Measurements from ENCODE around the gene SLC43A2. TPM values are rescaled to one million over a fixed set of nuclear protein-coding genes. Genes with fewer than 3 reads are reported as not detected.

The SLC43A2 gene
- total RNA-seq, 2 experiments from 2014 or later = 9.0 to 10.2 TPM

DNA sequence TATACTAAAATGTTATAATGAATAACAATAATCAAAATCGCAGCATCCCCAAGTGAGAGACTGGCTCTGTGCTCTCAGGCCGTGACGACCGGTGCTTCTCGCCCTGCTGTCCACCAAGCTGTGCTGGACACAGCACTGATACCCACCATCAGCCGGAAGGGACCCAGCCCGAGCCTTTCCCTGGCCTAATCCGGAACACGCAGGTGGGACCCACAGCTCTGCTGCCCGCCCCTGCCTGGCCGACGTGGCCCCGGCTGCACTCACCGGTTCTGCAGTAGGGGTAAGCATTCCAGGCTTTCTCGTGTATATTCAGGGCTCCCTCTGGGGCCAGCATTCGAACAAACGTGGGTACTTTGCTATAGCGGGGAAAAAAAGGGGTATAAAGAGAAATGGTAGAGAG, 80.6 kb downstream of the SLC43A2 start:
- Histone ChIP-seq H3K27me3 (ENCODE audit: control insufficient read depth in 1 of 2, insufficient read depth in 2 of 2, low read length in 2 of 2) (no peaks in the 10 kb centered on the region), H3K4me1 (ENCODE audit: insufficient read depth, low read length) (no peaks in the 10 kb centered on the region), H3K36me3 (ENCODE audit: insufficient read depth, low read length) (peaks cover 76% of the 10 kb centered on the region), H3K9me3 (ENCODE audit: control insufficient read depth in 1 of 2, insufficient read depth in 1 of 2, low read length in 2 of 2) (no peaks in the 10 kb centered on the region), H3K4me3 (ENCODE audit: low read length) (no peak overlapping the region), H3K27ac (ENCODE audit: low read depth in 1 of 2, low read length in 2 of 2) (no peak overlapping the region)
- Mint-ChIP-seq H3K9me3 (no peaks in the 10 kb centered on the region), H3K4me1 (ENCODE audit: low read depth) (no peaks in the 10 kb centered on the region), H3K27me3 (no peaks in the 10 kb centered on the region), H3K4me3 (no peak overlapping the region), H3K36me3 (ENCODE audit: low read depth) (peaks cover 84% of the 10 kb centered on the region), H3K27ac (no peak overlapping the region)
- ChIA-PET CTCF (no interaction called here), POLR2A (no interaction called here)
- DNase-seq (no peak), ATAC-seq (ENCODE audit: poor library complexity) (no peak)
- no peak for TF ChIP-seq CTCF (IDR thresholded peaks at IDR 0.05)
- intact Hi-C loops (cut with DNase I, micrococcal nuclease) = no loop called here

GRCh38 chr17:1546292-1546922, 82.2 kb downstream of the SLC43A2 start:
- Histone ChIP-seq H3K4me1 (ENCODE audit: insufficient read depth, low read length) (no peaks in the 10 kb centered on the region), H3K27ac (ENCODE audit: low read depth in 1 of 2, low read length in 2 of 2) (no peak overlapping the region), H3K9me3 (ENCODE audit: control insufficient read depth in 1 of 2, insufficient read depth in 1 of 2, low read length in 2 of 2) (no peaks in the 10 kb centered on the region), H3K4me3 (ENCODE audit: low read length) (no peak overlapping the region), H3K36me3 (ENCODE audit: insufficient read depth, low read length) (peaks cover 77% of the 10 kb centered on the region), H3K27me3 (ENCODE audit: control insufficient read depth in 1 of 2, insufficient read depth in 2 of 2, low read length in 2 of 2) (no peaks in the 10 kb centered on the region)
- Mint-ChIP-seq H3K4me1 (ENCODE audit: low read depth) (no peaks in the 10 kb centered on the region), H3K27me3 (no peaks in the 10 kb centered on the region), H3K36me3 (ENCODE audit: low read depth) (peaks cover 74% of the 10 kb centered on the region), H3K27ac (no peak overlapping the region), H3K4me3 (no peak overlapping the region), H3K9me3 (no peaks in the 10 kb centered on the region)
- POLR2A ChIA-PET = no interaction called here
- TF ChIP-seq CTCF (IDR thresholded peaks at IDR 0.05) = no peak
- ATAC-seq (ENCODE audit: poor library complexity) = no peak
- intact Hi-C loops (cut with DNase I, micrococcal nuclease) = no loop called here
- CTCF ChIA-PET = no interaction called here
- DNase-seq = no peak

DNA sequence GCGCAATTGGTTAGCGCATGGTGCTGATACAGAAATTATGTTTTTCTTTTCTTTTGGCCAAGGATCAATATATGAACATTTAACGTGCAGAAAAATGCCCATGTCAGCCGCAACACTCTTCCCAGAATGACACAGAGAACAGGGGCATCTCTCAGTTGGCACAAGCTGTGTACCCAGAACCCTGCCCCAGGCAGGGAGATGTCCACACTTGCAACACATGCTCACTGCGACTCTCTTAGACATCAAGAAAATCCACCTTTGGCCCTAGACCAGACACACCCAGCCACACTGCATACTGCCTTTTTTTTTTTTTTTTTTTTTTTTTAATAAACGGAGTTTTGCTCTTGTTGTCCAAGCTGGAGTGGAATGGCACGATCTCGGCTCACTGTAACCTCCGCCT, 83.0 kb downstream of the SLC43A2 start:
- Histone ChIP-seq H3K36me3 (ENCODE audit: insufficient read depth, low read length) (peaks cover 76% of the 10 kb centered on the region), H3K4me3 (ENCODE audit: low read length) (no peak overlapping the region), H3K4me1 (ENCODE audit: insufficient read depth, low read length) (no peaks in the 10 kb centered on the region), H3K27me3 (ENCODE audit: control insufficient read depth in 1 of 2, insufficient read depth in 2 of 2, low read length in 2 of 2) (no peaks in the 10 kb centered on the region), H3K9me3 (ENCODE audit: control insufficient read depth in 1 of 2, insufficient read depth in 1 of 2, low read length in 2 of 2) (no peaks in the 10 kb centered on the region), H3K27ac (ENCODE audit: low read depth in 1 of 2, low read length in 2 of 2) (no peak overlapping the region)
- ChIA-PET POLR2A (no interaction called here), CTCF (no interaction called here)
- Mint-ChIP-seq H3K9me3 (no peaks in the 10 kb centered on the region), H3K27me3 (no peaks in the 10 kb centered on the region), H3K36me3 (ENCODE audit: low read depth) (peaks cover 74% of the 10 kb centered on the region), H3K4me3 (no peak overlapping the region), H3K4me1 (ENCODE audit: low read depth) (no peaks in the 10 kb centered on the region), H3K27ac (no peak overlapping the region)
- intact Hi-C loops (cut with DNase I, micrococcal nuclease) = no loop called here
- no peak for TF ChIP-seq CTCF (IDR thresholded peaks at IDR 0.05)
- DNase-seq (no peak), ATAC-seq (ENCODE audit: poor library complexity) (no peak)

Measured in CD4-positive, alpha-beta T cell (primary cell).